CD4-positive, alpha-beta T cell (primary cell): Measurements from ENCODE around the gene OR7G3. TPM values are rescaled to one million over a fixed set of nuclear protein-coding genes. Genes with fewer than 3 reads are reported as not detected.

Experiments
- ATAC-seq: fragments of 200-7000 bp; cut with Tn5 transposase; one replicate; pipeline ENCODE4 v1.10.0; 2022; ENCODE audit warnings: mild to moderate bottlenecking; ENCODE audit not compliant: poor library complexity
- CTCF ChIA-PET: fragments of 350-600 bp; sonication (Branson Sonifier 250); formaldehyde crosslinking; loops from one replicate; lab custom pipeline; 2021; ENCODE audit warnings: antibody characterized with exemption, inconsistent platforms; lab: Charles Lee
- POLR2A ChIA-PET: fragments of 350-600 bp; sonication (Branson Sonifier 250); formaldehyde crosslinking; loops from one replicate; lab custom pipeline; 2021; ENCODE audit warnings: antibody characterized with exemption, inconsistent platforms; lab: Charles Lee
- DNase-seq, 14 experiments: peaks; one replicate each; pipeline ENCODE4 v3.0.0-alpha.2; 2013 to 2020; ENCODE audit warnings: mixed read lengths in 2 of 14
- H3K27ac ChIP-seq, 2 donors: one replicate each; pipeline versions ENCODE4 v1.5.1 to v1.7.0; 2013; ENCODE audit warnings: low read length in 2 of 2, low read depth in 1 of 2, mild to moderate bottlenecking in 1 of 2
- H3K27me3 ChIP-seq, 2 experiments: 1 replicate in 1 of 2; 2 replicates in 1 of 2; pipeline versions ENCODE4 v1.6.1 to v1.7.0; 2013; ENCODE audit warnings: low read length in 2 of 2, control low read depth in 1 of 2, mild to moderate bottlenecking in 1 of 2, moderate library complexity in 1 of 2; ENCODE audit not compliant: insufficient read depth in 2 of 2, control insufficient read depth in 1 of 2
- H3K36me3 ChIP-seq: one replicate; pipeline ENCODE4 v1.6.1; 2013; ENCODE audit warnings: low read length, control low read depth; ENCODE audit not compliant: insufficient read depth
- H3K4me1 ChIP-seq: one replicate; pipeline ENCODE4 v1.6.1; 2013; ENCODE audit warnings: low read length, control low read depth; ENCODE audit not compliant: insufficient read depth
- H3K4me3 ChIP-seq: one replicate; pipeline ENCODE4 v1.5.1; 2013; ENCODE audit warnings: mild to moderate bottlenecking, low read length, moderate library complexity
- H3K9me3 ChIP-seq, 2 experiments: 1 replicate in 1 of 2; 2 replicates in 1 of 2; pipeline versions ENCODE4 v1.6.1 to v1.7.0; 2013; ENCODE audit warnings: low read length in 2 of 2, mild to moderate bottlenecking in 2 of 2, control low read depth in 1 of 2, moderate library complexity in 1 of 2; ENCODE audit not compliant: control insufficient read depth in 1 of 2, insufficient read depth in 1 of 2
- H3K27ac Mint-ChIP-seq: one replicate; pipeline ENCODE4 v1.8.0; 2020; ENCODE audit warnings: mixed read lengths
- H3K27me3 Mint-ChIP-seq: one replicate; pipeline ENCODE4 v1.8.0; 2021; ENCODE audit warnings: mixed read lengths
- H3K36me3 Mint-ChIP-seq: one replicate; pipeline ENCODE4 v1.8.0; 2021; ENCODE audit warnings: low read depth, mixed read lengths
- H3K4me1 Mint-ChIP-seq: one replicate; pipeline ENCODE4 v1.8.0; 2021; ENCODE audit warnings: low read depth, mixed read lengths
- H3K4me3 Mint-ChIP-seq: one replicate; pipeline ENCODE4 v1.8.0; 2020; ENCODE audit warnings: mild to moderate bottlenecking, mixed read lengths
- H3K9me3 Mint-ChIP-seq: one replicate; pipeline ENCODE4 v1.8.0; 2020; ENCODE audit warnings: mixed read lengths
- CTCF ChIP-seq: fragments of 200-600 bp; IDR thresholded peaks from one replicate; pipeline ENCODE4 v1.8.0; 2022; ENCODE audit warnings: antibody characterized with exemption, mild to moderate bottlenecking
- intact Hi-C, 2 experiments: fragments of 100-400 bp; cut with DNase I in 1 of 2; cut with micrococcal nuclease in 1 of 2; formaldehyde crosslinking; loops; one replicate each; pipeline versions ENCODE4 v1.15.1 to v1.9.0; 2023 to 2025; cut with DNase I, micrococcal nuclease
- total RNA-seq, 174 experiments: library from RNA in 2 of 174; stranded (reverse) in 2 of 174; gene quantifications; one replicate each; pipeline ENCODE4 v1.2.3 and lab custom pipeline; 2021 to 2026

OR7G3 gene
- total RNA-seq, 2 experiments from 2014 or later, result not detected

DNA sequence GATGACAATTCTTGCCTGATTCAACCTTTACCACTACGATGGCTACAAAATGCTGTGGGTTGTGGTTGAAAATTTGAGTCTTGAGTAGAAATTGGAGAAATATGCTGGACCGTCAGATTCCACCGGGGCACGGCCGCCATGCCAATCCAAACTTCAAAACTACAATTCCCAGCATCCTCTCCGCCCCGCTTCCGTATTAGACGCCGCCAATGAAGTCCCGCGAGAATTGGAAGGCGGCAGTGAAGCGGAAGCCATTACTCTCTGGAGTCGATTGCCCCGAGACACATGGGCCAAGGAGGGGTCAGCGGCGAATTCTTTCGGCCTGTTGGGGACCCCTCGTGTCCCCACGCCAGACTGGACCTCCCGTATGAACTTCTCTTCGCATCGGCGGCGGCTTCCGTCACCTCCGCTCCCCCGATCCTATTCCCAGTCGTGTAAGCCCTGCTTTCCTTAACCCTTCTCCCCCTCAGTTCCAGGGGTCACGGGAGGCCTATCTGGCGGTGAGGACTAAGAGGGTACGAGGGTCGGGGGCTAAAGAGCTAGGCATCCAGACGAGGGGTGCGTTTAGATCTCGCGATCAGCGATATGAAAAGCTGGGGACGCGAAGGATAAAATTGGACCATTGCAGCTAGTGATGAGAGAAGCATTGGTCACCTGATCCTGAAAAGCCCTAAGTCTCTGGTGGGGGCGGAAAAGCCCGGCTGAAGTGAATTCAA is 13.6 kb upstream of the OR7G3 start, which contains the start of gene ZNF317:
Gene ZNF317 (plus strand): TSS at position 239 of the 716 bp plus-strand sequence. CDS start 15,620 bp downstream, outside the sequence.
- H3K27me3 Mint-ChIP-seq, result peaks cover 5% of the 10 kb centered on the region
- no peak for TF ChIP-seq CTCF
- peak; percentile 90 for ATAC-seq
- H3K9me3 Mint-ChIP-seq, result peaks cover 3% of the 10 kb centered on the region
- intact Hi-C loops, result loop anchor here (1.0 to 10.0 kb wide), 8 partner anchors 167 to 772 kb away; partner anchors contain the start of genes ZNF266 (in 2 of the 2), ZNF559 (in 2 of the 2), MBD3L1 (in 1 of the 2) and ZNF121 (in 1 of the 2)
- DNase-seq, result peak; percentile 81 to 96 (median 85)
- peaks cover 22% of the 10 kb centered on the region for H3K4me1 ChIP-seq
- H3K4me3 Mint-ChIP-seq, result peak within 1 kb of the TSS; percentile 96
- no peaks in the 10 kb centered on the region for H3K27me3 ChIP-seq
- peak within 1 kb of the TSS; percentile 94 for H3K4me3 ChIP-seq
- peaks cover 6 to 9% of the 10 kb centered on the region in 2 experiments for H3K9me3 ChIP-seq
- peak within 1 kb of the TSS; percentile 94 for H3K27ac Mint-ChIP-seq
- H3K27ac ChIP-seq, result peak within 1 kb of the TSS; percentile 86 to 87
- H3K36me3 ChIP-seq, result peaks cover 2% of the 10 kb centered on the region
- H3K4me1 Mint-ChIP-seq, result peaks cover 48% of the 10 kb centered on the region
- POLR2A ChIA-PET, result interaction anchor here (0.6 to 1.0 kb wide), 3 partner anchors 295 to 721 kb away, joined by 3 to 4 read pairs (median 4); partner anchors contain the start of genes ZNF266 and ZNF846
- CTCF ChIA-PET, result no interaction called here
- H3K36me3 Mint-ChIP-seq, result peaks cover 49% of the 10 kb centered on the region

- Mint-ChIP-seq H3K27me3 (peaks cover 5% of the 10 kb centered on the region), H3K27ac (peak overlapping the region; percentile 94), H3K4me1 (peaks cover 44% of the 10 kb centered on the region), H3K9me3 (peaks cover under 1% of the 10 kb centered on the region), H3K36me3 (peaks cover 43% of the 10 kb centered on the region), H3K4me3 (peak overlapping the region; percentile 96)
- peak; percentile 18 for ATAC-seq
- peak overlapping the region; percentile 86 to 87 for H3K27ac ChIP-seq
- intact Hi-C loops, result loop anchor here (1.0 to 10.0 kb wide), 11 partner anchors 68 to 888 kb away; partner anchors contain the start of genes ZNF266 (in 2 of the 2), ZNF559 (in 2 of the 2), MBD3L1 (in 1 of the 2) and ZNF121 (in 1 of the 2)
- TF ChIP-seq CTCF, result no peak
- H3K9me3 ChIP-seq, result peaks cover 0 to 3% of the 10 kb centered on the region in 2 experiments
- H3K36me3 ChIP-seq, result no peaks in the 10 kb centered on the region
- ChIA-PET POLR2A (interaction anchor here (1.0 kb wide), 1 partner anchor 295 kb away, joined by 3 read pairs; the partner anchor contains the start of gene ZNF266), CTCF (no interaction called here)
- H3K4me3 ChIP-seq, result peak overlapping the region; percentile 94
- DNase-seq, result no peak
- H3K4me1 ChIP-seq, result peaks cover 22% of the 10 kb centered on the region
- H3K27me3 ChIP-seq, result no peaks in the 10 kb centered on the region
Observed at GRCh38 chr19:9139609-9140158, 12.9 kb upstream of the OR7G3 start.

- no peak overlapping the region for H3K4me3 Mint-ChIP-seq
- intact Hi-C loops, result no loop called here
- no peak for DNase-seq
Observed at GRCh38 chr19:9132422-9132821, 5.7 kb upstream of the OR7G3 start.

More at GRCh38 chr19:9132422-9132821, 5.7 kb upstream of the OR7G3 start:
- Histone ChIP-seq H3K9me3 (no peaks in the 10 kb centered on the region), H3K4me1 (peaks cover 8% of the 10 kb centered on the region), H3K36me3 (no peaks in the 10 kb centered on the region), H3K4me3 (no peak overlapping the region), H3K27me3 (peaks cover 0 to 9% of the 10 kb centered on the region in 2 experiments), H3K27ac (no peak overlapping the region)
- Mint-ChIP-seq H3K36me3 (no peaks in the 10 kb centered on the region), H3K27ac (no peak overlapping the region), H3K4me1 (peaks cover 6% of the 10 kb centered on the region), H3K9me3 (no peaks in the 10 kb centered on the region), H3K27me3 (peaks cover 25% of the 10 kb centered on the region)
- CTCF ChIA-PET, result interaction anchor here (0.6 kb wide), 1 partner anchor 1011 kb away, joined by 4 read pairs; no protein-coding TSS in a partner anchor
- ATAC-seq, result no peak
- TF ChIP-seq CTCF, result no peak
- POLR2A ChIA-PET, result no interaction called here
